Panc1 (cell line): ENCODE data around the gene PDCD4. TPM values are rescaled to one million over a fixed set of nuclear protein-coding genes. Genes with fewer than 3 reads are reported as not detected.

Source experiments
- ATAC-seq: fragments of 200-7000 bp; cut with Tn5 transposase; 2 replicates; pipeline ENCODE4 v1.9.1; 2020; ENCODE audit warnings: mild to moderate bottlenecking, moderate library complexity
- BruUV-seq: library from RNA; stranded (reverse); fragments of 400-500 nt; replicated peaks from 2 replicates; lab custom pipeline; 2021; lab: Mats Ljungman, UMichigan
- CTCF ChIA-PET: fragments of 300-600 bp; sonication (Branson Sonifier 250); formaldehyde crosslinking; loops from one replicate; lab custom pipeline; 2022; ENCODE audit warnings: antibody characterized with exemption; lab: Charles Lee
- POLR2A ChIA-PET: fragments of 300-600 bp; sonication (Branson Sonifier 250); formaldehyde crosslinking; loops from one replicate; lab custom pipeline; 2022; ENCODE audit warnings: antibody characterized with exemption; lab: Charles Lee
- DNase-seq: peaks from one replicate; pipeline ENCODE4 v3.0.0-alpha.2; 2010; ENCODE audit warnings: low read depth, low spot score
- H3K27ac ChIP-seq: 2 replicates; pipeline ENCODE4 v1.5.1; 2011; ENCODE audit warnings: mild to moderate bottlenecking, low read length, inconsistent platforms
- H3K27me3 ChIP-seq: fragments of 200-500 bp; sonication (Bioruptor generic); 2 replicates; pipeline ENCODE4 v1.6.0; 2014; ENCODE audit warnings: low read length, inconsistent platforms; ENCODE audit not compliant: control insufficient read depth, insufficient read depth
- H3K36me3 ChIP-seq: fragments of 200-500 bp; sonication (Bioruptor generic); 2 replicates; pipeline ENCODE4 v1.5.1; 2014; ENCODE audit warnings: inconsistent platforms, mild to moderate bottlenecking, low read length, moderate library complexity; ENCODE audit not compliant: control insufficient read depth, insufficient read depth
- H3K4me1 ChIP-seq: 2 replicates; pipeline ENCODE4 v1.5.1; 2011; ENCODE audit warnings: inconsistent platforms, mild to moderate bottlenecking, low read length, moderate library complexity; ENCODE audit not compliant: control insufficient read depth, insufficient read depth
- H3K4me3 ChIP-seq, 2 experiments: 2 replicates each; pipeline ENCODE4 v1.5.1; 2011 to 2012; ENCODE audit warnings: low read depth in 2 of 2, low read length in 2 of 2, mild to moderate bottlenecking in 2 of 2, inconsistent platforms in 1 of 2, moderate library complexity in 1 of 2
- H3K9me3 ChIP-seq: fragments of 200-500 bp; sonication (Bioruptor generic); 2 replicates; pipeline ENCODE4 v1.5.1; 2014; ENCODE audit warnings: low read depth, mild to moderate bottlenecking, inconsistent platforms, low read length, moderate library complexity; ENCODE audit not compliant: control insufficient read depth, insufficient read depth
- CTCF ChIP-seq: fragments of 450-650 bp; IDR thresholded peaks from 2 replicates; pipeline ENCODE4 v1.5.1; 2017; ENCODE audit warnings: mild to moderate bottlenecking
- POLR2AphosphoS5 ChIP-seq: IDR thresholded peaks from 2 replicates; pipeline ENCODE4 v1.6.1; 2012; ENCODE audit warnings: mild to moderate bottlenecking, low read depth, low read length, moderate library complexity
- REST ChIP-seq, 2 experiments: IDR thresholded peaks; 2 replicates each; pipeline ENCODE4 v1.6.1; 2011 to 2012; ENCODE audit warnings: low read depth in 2 of 2, control low read depth in 1 of 2, low read length in 1 of 2, mild to moderate bottlenecking in 1 of 2, moderate library complexity in 1 of 2; ENCODE audit not compliant: insufficient read depth in 1 of 2
- SIN3A ChIP-seq: IDR thresholded peaks from 2 replicates; pipeline ENCODE4 v1.6.1; 2012; ENCODE audit warnings: low read depth, mild to moderate bottlenecking, low read length, moderate library complexity, borderline replicate concordance; ENCODE audit not compliant: insufficient read depth
- TCF7L2 ChIP-seq: IDR thresholded peaks from 2 replicates; pipeline ENCODE4 v1.6.1; 2011; ENCODE audit warnings: mild to moderate bottlenecking, low read depth, low read length, inconsistent platforms
- in situ Hi-C: cut with HindIII; loops from 2 replicates; pipeline ENCODE4 v1.10.0; 2016; ENCODE audit warnings: low sequenced_read_pairs, low pct_unique_long_range_greater_than_20kb
- intact Hi-C: fragments of 100-400 bp; cut with micrococcal nuclease; formaldehyde crosslinking; loops from one replicate; pipeline ENCODE4 v1.10.0; 2022; ENCODE audit not compliant: unreplicated experiment
- total RNA-seq: library from RNA; stranded (reverse); gene quantifications from one replicate; pipeline ENCODE4 v1.2.1, GENCODE V29; 2021; ENCODE audit not compliant: unreplicated experiment

PDCD4 gene
- total RNA-seq, 1 experiment from 2014 or later = 33.6 TPM

GRCh38 chr10:110829721-110830410 is 41.9 kb upstream of the PDCD4 start:
- CTCF ChIA-PET = no interaction called here
- Histone ChIP-seq H3K4me1 (no peaks in the 10 kb centered on the region), H3K4me3 (no peak overlapping the region), H3K36me3 (no peaks in the 10 kb centered on the region), H3K9me3 (no peaks in the 10 kb centered on the region), H3K27me3 (peaks cover 3% of the 10 kb centered on the region), H3K27ac (no peak overlapping the region)
- in situ Hi-C loops = no loop called here
- intact Hi-C loops = no loop called here
- no peak for TF ChIP-seq SIN3A
- POLR2A ChIA-PET = no interaction called here
- DNase-seq (no peak), ATAC-seq (no peak)
- no TSS peak for BruUV-seq

- Histone ChIP-seq H3K27ac (no peak overlapping the region), H3K4me1 (no peaks in the 10 kb centered on the region), H3K36me3 (no peaks in the 10 kb centered on the region), H3K27me3 (peaks cover 2% of the 10 kb centered on the region), H3K4me3 (no peak overlapping the region), H3K9me3 (no peaks in the 10 kb centered on the region)
- no peak for TF ChIP-seq POLR2AphosphoS5
- TF ChIP-seq CTCF = no peak
- TF ChIP-seq SIN3A = no peak
- TF ChIP-seq REST (IDR thresholded peaks at IDR 0.05; ENCODE audit: insufficient read depth in 1 of 2, low read depth in 2 of 2, low read length in 1 of 2) = no peak
- no peak for TF ChIP-seq TCF7L2
- ATAC-seq = no peak
- intact Hi-C loops = no loop called here
- in situ Hi-C loops = no loop called here
- BruUV-seq = no TSS peak
- ChIA-PET POLR2A (interaction anchor here (0.6 kb wide), 1 partner anchor 56 kb away, joined by 8 read pairs; no protein-coding TSS in a partner anchor), CTCF (no interaction called here)
- DNase-seq = no peak
Observed at GRCh38 chr10:110833234-110833940, 38.3 kb upstream of the PDCD4 start.
